Panc1 (cell line): Measurements from ENCODE around the gene SPDYC. TPM values are rescaled to one million over a fixed set of nuclear protein-coding genes. Genes with fewer than 3 reads are reported as not detected.

Experiments used
- ATAC-seq: fragments of 200-7000 bp; cut with Tn5 transposase; 2 replicates; pipeline ENCODE4 v1.9.1; 2020; ENCODE audit warnings: mild to moderate bottlenecking, moderate library complexity
- BruUV-seq: library from RNA; stranded (reverse); fragments of 400-500 nt; replicated peaks from 2 replicates; lab custom pipeline; 2021; lab: Mats Ljungman, UMichigan
- CTCF ChIA-PET: fragments of 300-600 bp; sonication (Branson Sonifier 250); formaldehyde crosslinking; loops from one replicate; lab custom pipeline; 2022; ENCODE audit warnings: antibody characterized with exemption; lab: Charles Lee
- POLR2A ChIA-PET: fragments of 300-600 bp; sonication (Branson Sonifier 250); formaldehyde crosslinking; loops from one replicate; lab custom pipeline; 2022; ENCODE audit warnings: antibody characterized with exemption; lab: Charles Lee
- DNase-seq: peaks from one replicate; pipeline ENCODE4 v3.0.0-alpha.2; 2010; ENCODE audit warnings: low read depth, low spot score
- H3K27ac ChIP-seq: 2 replicates; pipeline ENCODE4 v1.5.1; 2011; ENCODE audit warnings: mild to moderate bottlenecking, low read length, inconsistent platforms
- H3K27me3 ChIP-seq: fragments of 200-500 bp; sonication (Bioruptor generic); 2 replicates; pipeline ENCODE4 v1.6.0; 2014; ENCODE audit warnings: low read length, inconsistent platforms; ENCODE audit not compliant: control insufficient read depth, insufficient read depth
- H3K36me3 ChIP-seq: fragments of 200-500 bp; sonication (Bioruptor generic); 2 replicates; pipeline ENCODE4 v1.5.1; 2014; ENCODE audit warnings: inconsistent platforms, mild to moderate bottlenecking, low read length, moderate library complexity; ENCODE audit not compliant: control insufficient read depth, insufficient read depth
- H3K4me1 ChIP-seq: 2 replicates; pipeline ENCODE4 v1.5.1; 2011; ENCODE audit warnings: inconsistent platforms, mild to moderate bottlenecking, low read length, moderate library complexity; ENCODE audit not compliant: control insufficient read depth, insufficient read depth
- H3K4me3 ChIP-seq, 2 experiments: 2 replicates each; pipeline ENCODE4 v1.5.1; 2011 to 2012; ENCODE audit warnings: low read depth in 2 of 2, low read length in 2 of 2, mild to moderate bottlenecking in 2 of 2, inconsistent platforms in 1 of 2, moderate library complexity in 1 of 2
- H3K9me3 ChIP-seq: fragments of 200-500 bp; sonication (Bioruptor generic); 2 replicates; pipeline ENCODE4 v1.5.1; 2014; ENCODE audit warnings: low read depth, mild to moderate bottlenecking, inconsistent platforms, low read length, moderate library complexity; ENCODE audit not compliant: control insufficient read depth, insufficient read depth
- POLR2AphosphoS5 ChIP-seq: IDR thresholded peaks from 2 replicates; pipeline ENCODE4 v1.6.1; 2012; ENCODE audit warnings: mild to moderate bottlenecking, low read depth, low read length, moderate library complexity
- REST ChIP-seq, 2 experiments: IDR thresholded peaks; 2 replicates each; pipeline ENCODE4 v1.6.1; 2011 to 2012; ENCODE audit warnings: low read depth in 2 of 2, control low read depth in 1 of 2, low read length in 1 of 2, mild to moderate bottlenecking in 1 of 2, moderate library complexity in 1 of 2; ENCODE audit not compliant: insufficient read depth in 1 of 2
- SIN3A ChIP-seq: IDR thresholded peaks from 2 replicates; pipeline ENCODE4 v1.6.1; 2012; ENCODE audit warnings: low read depth, mild to moderate bottlenecking, low read length, moderate library complexity, borderline replicate concordance; ENCODE audit not compliant: insufficient read depth
- TCF7L2 ChIP-seq: IDR thresholded peaks from 2 replicates; pipeline ENCODE4 v1.6.1; 2011; ENCODE audit warnings: mild to moderate bottlenecking, low read depth, low read length, inconsistent platforms
- in situ Hi-C: cut with HindIII; loops from 2 replicates; pipeline ENCODE4 v1.10.0; 2016; ENCODE audit warnings: low sequenced_read_pairs, low pct_unique_long_range_greater_than_20kb
- intact Hi-C: fragments of 100-400 bp; cut with micrococcal nuclease; formaldehyde crosslinking; loops from one replicate; pipeline ENCODE4 v1.10.0; 2022; ENCODE audit not compliant: unreplicated experiment
- total RNA-seq: library from RNA; stranded (reverse); gene quantifications from one replicate; pipeline ENCODE4 v1.2.1, GENCODE V29; 2021; ENCODE audit not compliant: unreplicated experiment

SPDYC gene
- total RNA-seq, 1 experiment from 2014 or later: not detected

GRCh38 chr11:65181569-65182257 is 11.7 kb downstream of the SPDYC start, which contains the start of gene CAPN1:
Gene CAPN1 (plus strand): TSS chr11:65181928. CDS start chr11:65182702, 774 bp downstream.
- no TSS peak for BruUV-seq
- ChIA-PET CTCF (interaction anchor here (0.5 to 0.6 kb wide), 2 partner anchors 17 to 87 kb away, joined by 4 to 7 read pairs; no protein-coding TSS in a partner anchor), POLR2A (no interaction called here)
- TF ChIP-seq SIN3A (no peak), TCF7L2 (no peak), POLR2AphosphoS5 (peak; percentile 62; the same call in 1 of the 2 replicates)
- in situ Hi-C loops: no loop called here
- Histone ChIP-seq H3K27me3 (no peaks in the 10 kb centered on the region), H3K36me3 (peaks cover 7% of the 10 kb centered on the region; the same call in 1 of the 2 replicates), H3K4me1 (peaks cover 16% of the 10 kb centered on the region), H3K4me3 (peak within 1 kb of the TSS; percentile 79 to 95), H3K27ac (peak within 1 kb of the TSS; percentile 93), H3K9me3 (no peaks in the 10 kb centered on the region)
- ATAC-seq: peak; percentile 81
- intact Hi-C loops: loop anchor here (10.0 kb wide), 1 partner anchor 47 kb away; the partner anchor contains the start of gene SYVN1
- no peak for DNase-seq

- H3K4me1 ChIP-seq: peaks cover 16% of the 10 kb centered on the region
- peak overlapping the region; percentile 93 for H3K27ac ChIP-seq
- DNase-seq (no peak), ATAC-seq (peak; percentile 59)
- POLR2A ChIA-PET: interaction anchor here (0.6 kb wide), 1 partner anchor 152 kb away, joined by 5 read pairs; no protein-coding TSS in a partner anchor
- no peaks in the 10 kb centered on the region for H3K27me3 ChIP-seq
- peaks cover 7% of the 10 kb centered on the region; the same call in 1 of the 2 replicates for H3K36me3 ChIP-seq
- CTCF ChIA-PET: interaction anchor here (0.5 to 1.1 kb wide), 4 partner anchors 16 to 60 kb away, joined by 3 to 6 read pairs (median 4); partner anchors contain the start of gene MRPL49
- H3K4me3 ChIP-seq: peak overlapping the region; percentile 79 to 95
- TF ChIP-seq TCF7L2 (0 out of 2 replicates have a peak, but pooled peaks have one; percentile 45), REST (IDR thresholded peaks at IDR 0.05; ENCODE audit: insufficient read depth in 1 of 2, low read depth in 2 of 2, low read length in 1 of 2) (no peak)
- in situ Hi-C loops: no loop called here
- intact Hi-C loops: loop anchor here (10.0 kb wide), 1 partner anchor 48 kb away; the partner anchor contains the start of gene SYVN1
- BruUV-seq: no TSS peak
- no peaks in the 10 kb centered on the region for H3K9me3 ChIP-seq
Measured at GRCh38 chr11:65182258-65183170, 12.5 kb downstream of the SPDYC start.
